GM18520 (cell line): Measurements from ENCODE around the gene PSMB8.

Experiments
- ATAC-seq: cut with Tn5 transposase; IDR thresholded peaks from one replicate; pipeline ENCODE4 v1.9.1; 2021; ENCODE audit not compliant: unreplicated experiment

PSMB8 gene

GRCh38 chr6:32857156-32857891 is 13.5 kb upstream of the PSMB8 start:
- ATAC-seq: no peak

GRCh38 chr6:32855467-32856174 is 11.8 kb upstream of the PSMB8 start:
- no peak for ATAC-seq

GRCh38 chr6:32854376-32855178 is 10.7 kb upstream of the PSMB8 start:
- ATAC-seq: peak; percentile 3

GRCh38 chr6:32853541-32854375 is 9.9 kb upstream of the PSMB8 start, which contains the start of the genes PSMB9 and TAP1:
PSMB9 (plus strand) TSS chr6:32854192; CDS start chr6:32854230, 38 bp downstream.
TAP1 (minus strand) TSS chr6:32853704; CDS start chr6:32853636, 68 bp downstream.
- peak; percentile 72 for ATAC-seq

GRCh38 chr6:32852844-32853540 is 9.1 kb upstream of the PSMB8 start:
- ATAC-seq: peak; percentile 20

GRCh38 chr6:32852018-32852843 is 8.4 kb upstream of the PSMB8 start:
- no peak for ATAC-seq

- no peak for ATAC-seq
Measured at GRCh38 chr6:32851025-32851424, 7.2 kb upstream of the PSMB8 start.

GRCh38 chr6:32849126-32849525 is 5.3 kb upstream of the PSMB8 start:
- no peak for ATAC-seq

GRCh38 chr6:32847795-32848194 is 3.9 kb upstream of the PSMB8 start:
- ATAC-seq: no peak

- no peak for ATAC-seq
Measured at GRCh38 chr6:32847004-32847403, 3.2 kb upstream of the PSMB8 start.

GRCh38 chr6:32845384-32845884 is 1.6 kb upstream of the PSMB8 start:
- no peak for ATAC-seq

- no peak for ATAC-seq
Measured at GRCh38 chr6:32844839-32845383, 1.1 kb upstream of the PSMB8 start.

- ATAC-seq: no peak
Measured at GRCh38 chr6:32843331-32843978, 392 bp downstream of the PSMB8 start.

GRCh38 chr6:32842690-32843089 is 1.2 kb downstream of the PSMB8 start:
- ATAC-seq: no peak

- ATAC-seq: no peak
Measured at GRCh38 chr6:32842021-32842650, 1.7 kb downstream of the PSMB8 start.

GRCh38 chr6:32840604-32841246 is 3.1 kb downstream of the PSMB8 start:
- ATAC-seq: no peak

- ATAC-seq: no peak
Measured at GRCh38 chr6:32839356-32839755, 4.5 kb downstream of the PSMB8 start.
